ENCODE measurements around the gene MINDY4.

DNA sequence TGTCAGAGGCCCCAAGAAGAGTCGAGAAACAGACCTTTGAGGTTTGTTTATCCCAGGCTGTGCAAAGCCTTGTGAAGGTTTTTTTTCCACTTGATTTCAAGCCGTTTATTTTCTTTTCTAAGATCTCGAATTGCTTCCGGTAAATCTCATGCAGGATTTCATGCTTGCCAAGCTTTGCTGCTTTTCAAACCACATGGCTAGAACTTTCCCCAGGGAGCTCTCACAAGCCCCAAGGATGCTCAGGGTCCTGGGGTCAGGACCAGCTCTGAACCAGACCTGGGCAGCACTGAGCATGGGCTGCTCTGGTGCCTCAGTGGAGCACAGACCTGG, 92.5 kb downstream of the MINDY4 start:
- TF ChIP-seq POLR2AphosphoS5 (IDR thresholded peaks at IDR 0.05; ENCODE audit: low read depth, low read length) (no peak), POLR2A (IDR thresholded peaks at IDR 0.05; ENCODE audit: low read depth, low read length) (no peak), SPI1 (IDR thresholded peaks at IDR 0.05; ENCODE audit: low read depth, low read length) (no peak), POU2F2 (IDR thresholded peaks at IDR 0.05; ENCODE audit: low read depth, low read length) (no peak), TAF1 (IDR thresholded peaks at IDR 0.05; ENCODE audit: low read depth, low read length) (no peak)

Data from GM12891 (cell line).